Spleen (tissue), 11 donors: ENCODE results near the gene EGFLAM. TPM values are rescaled to one million over a fixed set of nuclear protein-coding genes. Genes with fewer than 3 reads are reported as not detected.

Experiments
- DNase-seq: peaks from one replicate; pipeline ENCODE4 v3.0.0-alpha.2; 2020
- H3K27ac ChIP-seq, 8 donors: fragments of 200-600 bp; sonication (generic) in 7 of 8; 1 replicate in 4 of 8; 2 replicates in 4 of 8; pipeline versions ENCODE4 v1.5.0 to v1.8.0; 2016 to 2021; ENCODE audit warnings: inconsistent platforms in 4 of 8, mild to moderate bottlenecking in 4 of 8, moderate library complexity in 1 of 8
- H3K27me3 ChIP-seq, 7 donors: fragments of 200-600 bp; sonication (generic) in 6 of 7; replicated peaks in 1 of 7; 1 replicate in 4 of 7; 2 replicates in 3 of 7; pipeline versions ENCODE4 v1.5.0 to v1.8.0; 2016 to 2021; ENCODE audit warnings: inconsistent platforms in 3 of 7, mild to moderate bottlenecking in 1 of 7
- H3K36me3 ChIP-seq, 6 donors: fragments of 200-600 bp; sonication (generic) in 5 of 6; 1 replicate in 4 of 6; 2 replicates in 2 of 6; pipeline versions ENCODE4 v1.5.0 to v1.8.0; 2016 to 2021; ENCODE audit warnings: inconsistent platforms in 2 of 6
- H3K4me1 ChIP-seq, 6 donors: fragments of 200-600 bp; sonication (generic) in 5 of 6; 1 replicate in 3 of 6; 2 replicates in 3 of 6; pipeline versions ENCODE4 v1.5.0 to v1.8.0; 2016 to 2021; ENCODE audit warnings: inconsistent platforms in 3 of 6
- H3K4me3 ChIP-seq, 8 donors: fragments of 200-600 bp; sonication (generic) in 7 of 8; 1 replicate in 4 of 8; 2 replicates in 4 of 8; pipeline versions ENCODE4 v1.5.0 to v1.8.0; 2016 to 2021; ENCODE audit warnings: inconsistent platforms in 4 of 8, mild to moderate bottlenecking in 4 of 8, moderate library complexity in 2 of 8
- H3K9me3 ChIP-seq, 8 donors: fragments of 200-600 bp; sonication (generic) in 7 of 8; 1 replicate in 4 of 8; 2 replicates in 4 of 8; pipeline versions ENCODE4 v1.5.0 to v1.8.0; 2016 to 2021; ENCODE audit warnings: inconsistent platforms in 4 of 8
- CTCF ChIP-seq, 11 experiments: fragments of 200-600 bp in 7 of 11; fragments of 450-650 bp in 4 of 11; sonication (generic) in 4 of 11; IDR thresholded peaks in 8 of 11; conservative IDR thresholded peaks in 3 of 11; 1 replicate in 7 of 11; 2 replicates in 4 of 11; pipeline versions ENCODE4 v1.4.0 to v1.8.0; 2016 to 2021; ENCODE audit warnings: antibody characterized with exemption in 11 of 11, inconsistent platforms in 4 of 11, mild to moderate bottlenecking in 1 of 11
- POLR2A ChIP-seq, 3 donors: fragments of 450-650 bp; IDR thresholded peaks; one replicate each; pipeline ENCODE4 v1.5.1; 2017; ENCODE audit warnings: antibody characterized with exemption in 3 of 3, mild to moderate bottlenecking in 1 of 3
- POLR2AphosphoS5 ChIP-seq, 3 donors: sonication (generic); formaldehyde crosslinking; IDR thresholded peaks; one replicate each; pipeline ENCODE4 v1.5.1; 2017; ENCODE audit warnings: antibody characterized with exemption in 3 of 3
- WGBS, 5 donors: extraction: QIAGEN DNeasy Blood & Tissue Kit in 3 of 5; methylation state at CpG; one replicate each; pipeline versions ENCODE4 v1.1.5 to v1.1.7; 2013 to 2018; 5-methylcytosine and 5-hydroxymethylcytosine counted together
- intact Hi-C: fragments of 100-400 bp; cut with DNase I; formaldehyde crosslinking; loops from one replicate; pipeline ENCODE4 v1.15.0; 2023; ENCODE audit warnings: low total_unique reads
- polyA plus RNA-seq, 3 donors: library from polyadenylated mRNA; stranded (reverse); fragments of 200-250 nt; gene quantifications; one replicate each; pipeline ENCODE4 v1.2.1, GENCODE V29; 2013
- total RNA-seq, 7 donors: library from RNA; depleted of rRNA in 3 of 7; stranded (reverse); fragments of >200 nt in 3 of 7; fragmentation: NEBNext Ultra II Directional in 4 of 7; extraction: Animal tissue kit (Norgen Biotek cat#: 25700) in 4 of 7; gene quantifications; one replicate each; pipeline versions ENCODE4 v1.1.0 to v1.2.1, GENCODE V29; 2016 to 2021
- donor health status: healthy with polysubstance abuse.
- donor health status: DM: no; HTN: no; CAD: no; lungs with moderate emphysema.
- donor health status: DM: no; HTN: no; CAD: no.
- donor health status: Bipolar disorder and iron deficiency.
- donor health status: healthy.
- donor health status: DM: no; HTN: no; CAD: no.
- donor health status: DM: yes; HTN: yes; CAD: no.

EGFLAM gene
- total and polyA plus RNA-seq, 10 donors = 6.0 to 16.8 (median 10.9) TPM

DNA sequence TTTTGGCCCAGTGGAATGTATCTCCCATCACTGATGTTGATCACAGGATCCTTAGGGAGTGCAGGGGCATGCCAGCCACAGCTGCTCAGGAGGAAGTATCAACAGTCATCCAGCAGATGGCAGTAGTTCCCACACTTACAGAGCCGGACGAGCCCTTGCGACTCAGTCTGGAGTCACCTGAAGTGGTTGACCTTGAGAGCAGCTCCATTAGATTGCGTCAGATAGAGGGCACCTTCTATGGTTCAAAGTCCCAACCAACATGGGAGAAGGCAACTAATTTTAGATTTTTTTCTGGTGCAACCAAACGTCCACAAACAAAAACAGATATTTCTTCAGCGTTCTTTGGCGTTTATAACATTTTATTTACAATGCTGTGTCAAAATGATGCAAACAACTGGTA, 124.5 kb downstream of the EGFLAM start:
- H3K4me3 ChIP-seq = no peak overlapping the region
- DNase-seq = peak; percentile 76
- no peaks in the 10 kb centered on the region for H3K9me3 ChIP-seq
- H3K36me3 ChIP-seq = no peaks in the 10 kb centered on the region
- peaks cover 0 to 38% (median 6%) of the 10 kb centered on the region in 7 donors for H3K27me3 ChIP-seq
- no peak overlapping the region for H3K27ac ChIP-seq
- 33 to 39% (median 36%) methylated on average over 7 of the region's 7 CpGs for WGBS, 5 donors
- peaks cover 0 to 4% (median 0%) of the 10 kb centered on the region in 6 donors for H3K4me1 ChIP-seq
- TF ChIP-seq POLR2A (IDR thresholded peaks at IDR 0.05) = no peak
- peak in 10 of 11 experiments; percentile 25 to 84 (median 72) for TF ChIP-seq CTCF (IDR thresholded peaks at IDR 0.05 in 8 of 11, conservative IDR thresholded peaks at IDR 0.05 in 3 of 11)
- TF ChIP-seq POLR2AphosphoS5 (IDR thresholded peaks at IDR 0.05) = no peak
- intact Hi-C loops = no loop called here

- intact Hi-C loops = no loop called here
- Histone ChIP-seq H3K4me1 (peaks cover 0 to 4% (median 0%) of the 10 kb centered on the region in 6 donors), H3K27me3 (peaks cover 0 to 30% (median 6%) of the 10 kb centered on the region in 7 donors), H3K9me3 (no peaks in the 10 kb centered on the region), H3K4me3 (no peak overlapping the region), H3K36me3 (no peaks in the 10 kb centered on the region), H3K27ac (no peak overlapping the region)
- DNase-seq = no peak
- TF ChIP-seq CTCF (IDR thresholded peaks at IDR 0.05 in 8 of 11, conservative IDR thresholded peaks at IDR 0.05 in 3 of 11) (no peak), POLR2AphosphoS5 (IDR thresholded peaks at IDR 0.05) (no peak), POLR2A (IDR thresholded peaks at IDR 0.05) (no peak)
- 41 to 49% (median 46%) methylated on average over 3 of the region's 3 CpGs for WGBS, 5 donors
Observed at GRCh38 chr5:38383701-38384100, 125.3 kb downstream of the EGFLAM start.

- intact Hi-C loops = no loop called here
- DNase-seq = no peak
Observed at GRCh38 chr5:38384396-38384795, 126.0 kb downstream of the EGFLAM start.

GRCh38 chr5:38387161-38387560, 128.8 kb downstream of the EGFLAM start:
- TF ChIP-seq POLR2AphosphoS5 (IDR thresholded peaks at IDR 0.05) = no peak
- TF ChIP-seq CTCF (IDR thresholded peaks at IDR 0.05 in 8 of 11, conservative IDR thresholded peaks at IDR 0.05 in 3 of 11) = no peak
- TF ChIP-seq POLR2A (IDR thresholded peaks at IDR 0.05) = no peak
- Histone ChIP-seq H3K9me3 (no peaks in the 10 kb centered on the region), H3K4me3 (no peak overlapping the region), H3K36me3 (no peaks in the 10 kb centered on the region), H3K27me3 (no peaks in the 10 kb centered on the region), H3K4me1 (peaks cover 0 to 4% (median 0%) of the 10 kb centered on the region in 6 donors), H3K27ac (no peak overlapping the region)
- 54 to 77% (median 75%) methylated on average over 2 of the region's 2 CpGs for whole genome bisulfite sequencing, 5 donors
- intact Hi-C loops = no loop called here
- DNase-seq = no peak

More at GRCh38 chr5:38384396-38384795, 126.0 kb downstream of the EGFLAM start:
- peaks cover 0 to 4% (median 0%) of the 10 kb centered on the region in 6 donors for H3K4me1 ChIP-seq
- 80 to 89% (median 85%) methylated on average over 3 of the region's 3 CpGs for WGBS, 5 donors
- peaks cover 0 to 23% (median 1%) of the 10 kb centered on the region in 7 donors for H3K27me3 ChIP-seq
- no peak overlapping the region for H3K27ac ChIP-seq
- H3K4me3 ChIP-seq = no peak overlapping the region
- TF ChIP-seq POLR2A (IDR thresholded peaks at IDR 0.05) = no peak
- no peak for TF ChIP-seq CTCF (IDR thresholded peaks at IDR 0.05 in 8 of 11, conservative IDR thresholded peaks at IDR 0.05 in 3 of 11)
- no peak for TF ChIP-seq POLR2AphosphoS5 (IDR thresholded peaks at IDR 0.05)
- H3K9me3 ChIP-seq = no peaks in the 10 kb centered on the region
- H3K36me3 ChIP-seq = no peaks in the 10 kb centered on the region
